ENCODE results near the gene POU2F1.

POU2F1 gene

DNA sequence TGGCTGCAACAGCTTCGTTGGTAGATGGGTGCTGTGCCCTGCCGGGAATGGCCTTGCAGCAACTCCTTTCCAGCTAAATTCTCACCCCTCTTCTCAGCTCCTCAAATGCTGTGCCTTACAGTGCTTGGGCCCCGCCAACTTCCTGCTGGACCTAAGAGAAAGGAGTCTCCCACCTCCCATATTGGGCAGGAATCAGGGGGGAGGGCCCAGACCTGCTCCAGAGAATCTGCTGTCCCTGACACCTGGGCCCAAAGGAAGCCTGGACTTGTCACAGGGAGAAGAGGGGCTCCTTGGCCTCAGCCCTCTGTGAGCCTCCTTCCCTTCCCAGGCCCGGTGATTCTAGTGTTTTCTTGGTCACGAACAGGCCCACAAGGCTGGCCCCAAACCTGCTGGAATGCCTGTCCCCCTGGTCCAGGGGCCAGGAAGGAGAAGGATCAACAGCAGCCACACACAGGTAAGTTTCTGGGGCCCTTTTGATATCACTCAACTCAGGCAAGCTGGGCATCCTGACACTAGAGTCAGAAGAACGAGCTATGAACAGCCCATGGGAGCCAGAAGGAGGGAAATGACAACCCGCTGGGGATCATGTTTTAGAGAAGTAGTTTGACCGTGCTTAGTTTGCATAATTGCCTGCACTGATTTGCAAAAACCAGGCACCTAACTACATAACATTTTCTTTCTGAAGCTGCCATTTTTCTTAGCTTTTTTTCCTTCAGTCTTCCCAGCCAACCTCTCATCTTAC is 211.4 kb downstream of the POU2F1 start:
- Mint-ChIP-seq H3K27ac (peak overlapping the region in 1 of 2 donors; percentile 27), H3K4me1 (peaks cover 69% of the 10 kb centered on the region), H3K27me3 (no peaks in the 10 kb centered on the region), H3K4me3 (no peak overlapping the region), H3K9me3 (no peaks in the 10 kb centered on the region)
- ATAC-seq = peak; percentile 9
- DNase-seq = no peak

DNA sequence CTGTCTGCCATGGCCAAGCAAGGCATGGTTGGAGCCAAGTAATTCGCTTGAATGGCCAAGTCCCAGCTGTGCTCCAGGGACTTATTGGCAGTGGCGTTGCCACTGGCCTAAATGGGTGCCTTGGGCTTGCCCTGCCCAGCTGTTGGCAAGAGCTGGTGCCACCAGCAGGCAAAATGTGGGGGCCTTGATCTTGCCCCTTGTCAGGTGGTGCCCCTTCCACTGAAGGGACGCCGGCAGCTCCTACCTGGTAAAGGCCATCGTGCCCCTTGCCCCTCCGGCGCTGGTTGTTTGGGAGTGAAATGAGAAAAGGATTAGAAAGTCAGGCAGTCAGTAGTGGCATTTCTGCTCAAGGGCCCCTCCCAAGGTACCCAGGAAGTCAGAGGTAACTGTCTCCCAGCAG is 212.1 kb downstream of the POU2F1 start:
- DNase-seq = no peak
- Mint-ChIP-seq H3K27me3 (no peaks in the 10 kb centered on the region), H3K27ac (peak overlapping the region in 1 of 2 donors; percentile 27), H3K4me3 (no peak overlapping the region), H3K9me3 (no peaks in the 10 kb centered on the region), H3K4me1 (peaks cover 71% of the 10 kb centered on the region)
- no peak for ATAC-seq

DNA sequence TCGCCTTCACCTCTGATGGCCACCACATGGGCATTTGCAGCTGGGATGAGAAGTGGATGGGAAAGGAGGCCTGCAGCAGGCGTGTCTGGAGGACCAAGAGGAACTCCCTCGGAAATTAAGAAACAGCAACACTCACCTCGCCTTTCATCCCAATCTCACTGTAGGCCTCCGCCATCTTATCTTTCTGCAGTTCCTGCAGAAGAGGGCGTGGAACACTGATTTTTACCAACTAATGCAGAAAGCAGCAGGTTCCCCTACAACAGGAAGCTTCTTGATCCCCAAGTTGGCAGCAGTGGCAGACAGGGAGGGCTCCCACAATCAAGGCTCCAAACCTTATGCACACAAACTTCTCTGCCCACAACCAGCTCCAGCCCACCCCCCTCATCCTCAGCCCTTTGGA is 213.2 kb downstream of the POU2F1 start:
- H3K4me3 Mint-ChIP-seq = no peak overlapping the region
- H3K27me3 Mint-ChIP-seq = no peaks in the 10 kb centered on the region
- peaks cover 82% of the 10 kb centered on the region for H3K4me1 Mint-ChIP-seq

DNA sequence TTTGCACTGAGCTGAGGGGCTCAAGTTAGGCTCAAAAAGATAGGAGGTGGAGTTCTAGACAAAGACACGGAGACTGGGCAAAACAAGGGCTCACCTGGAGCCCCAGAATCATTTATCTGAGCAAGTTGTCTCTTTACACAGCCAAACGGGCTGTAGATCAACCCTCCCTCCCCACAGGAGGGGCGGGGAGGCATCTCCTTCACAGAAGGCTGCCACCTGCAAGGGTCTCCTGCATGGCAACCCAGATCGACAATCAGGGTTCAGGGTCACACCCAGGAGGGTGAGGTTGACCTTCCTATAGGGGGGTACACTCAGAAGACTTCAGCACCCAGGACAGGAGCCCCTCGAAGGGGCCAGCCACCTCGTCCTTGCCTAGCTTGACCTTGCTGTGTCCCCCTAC is 213.6 kb downstream of the POU2F1 start:
- H3K4me3 Mint-ChIP-seq = no peak overlapping the region
- no peak overlapping the region for H3K27ac Mint-ChIP-seq
- no peaks in the 10 kb centered on the region for H3K27me3 Mint-ChIP-seq
- H3K4me1 Mint-ChIP-seq = peaks cover 86% of the 10 kb centered on the region
- no peaks in the 10 kb centered on the region for H3K9me3 Mint-ChIP-seq
- DNase-seq (no peak), ATAC-seq (no peak)

More for the DNA sequence above, 213.2 kb downstream of the POU2F1 start:
- no peak for DNase-seq
- no peak for ATAC-seq
- no peaks in the 10 kb centered on the region for H3K9me3 Mint-ChIP-seq
- H3K27ac Mint-ChIP-seq = peak overlapping the region in 1 of 2 donors; percentile 27

DNA sequence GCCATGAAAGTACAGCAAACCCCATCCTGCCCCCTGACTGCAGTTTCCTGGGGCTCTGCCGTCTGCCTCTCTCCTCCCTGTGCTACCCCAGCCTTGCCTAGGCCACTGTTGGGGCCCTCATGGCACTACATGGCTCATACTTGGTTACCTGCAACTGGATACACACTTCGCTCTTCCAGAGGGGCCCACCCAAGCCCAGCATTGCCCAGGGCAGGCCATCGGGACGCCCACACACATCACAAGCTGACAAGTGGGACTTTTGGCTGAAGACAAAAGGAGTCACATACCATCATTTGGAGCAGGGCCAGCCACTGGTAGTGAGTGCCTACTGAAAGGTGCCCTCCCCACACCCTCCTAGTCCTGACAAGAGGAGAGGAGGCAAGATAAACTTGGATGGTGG is 214.8 kb downstream of the POU2F1 start:
- H3K27ac Mint-ChIP-seq = peak overlapping the region; percentile 69 to 92
- no peak for ATAC-seq
- H3K4me3 Mint-ChIP-seq = no peak overlapping the region
- peak in 1 of 2 donors; percentile 4 for DNase-seq
- no peaks in the 10 kb centered on the region for H3K9me3 Mint-ChIP-seq
- H3K4me1 Mint-ChIP-seq = peaks cover 91% of the 10 kb centered on the region
- H3K27me3 Mint-ChIP-seq = no peaks in the 10 kb centered on the region

DNA sequence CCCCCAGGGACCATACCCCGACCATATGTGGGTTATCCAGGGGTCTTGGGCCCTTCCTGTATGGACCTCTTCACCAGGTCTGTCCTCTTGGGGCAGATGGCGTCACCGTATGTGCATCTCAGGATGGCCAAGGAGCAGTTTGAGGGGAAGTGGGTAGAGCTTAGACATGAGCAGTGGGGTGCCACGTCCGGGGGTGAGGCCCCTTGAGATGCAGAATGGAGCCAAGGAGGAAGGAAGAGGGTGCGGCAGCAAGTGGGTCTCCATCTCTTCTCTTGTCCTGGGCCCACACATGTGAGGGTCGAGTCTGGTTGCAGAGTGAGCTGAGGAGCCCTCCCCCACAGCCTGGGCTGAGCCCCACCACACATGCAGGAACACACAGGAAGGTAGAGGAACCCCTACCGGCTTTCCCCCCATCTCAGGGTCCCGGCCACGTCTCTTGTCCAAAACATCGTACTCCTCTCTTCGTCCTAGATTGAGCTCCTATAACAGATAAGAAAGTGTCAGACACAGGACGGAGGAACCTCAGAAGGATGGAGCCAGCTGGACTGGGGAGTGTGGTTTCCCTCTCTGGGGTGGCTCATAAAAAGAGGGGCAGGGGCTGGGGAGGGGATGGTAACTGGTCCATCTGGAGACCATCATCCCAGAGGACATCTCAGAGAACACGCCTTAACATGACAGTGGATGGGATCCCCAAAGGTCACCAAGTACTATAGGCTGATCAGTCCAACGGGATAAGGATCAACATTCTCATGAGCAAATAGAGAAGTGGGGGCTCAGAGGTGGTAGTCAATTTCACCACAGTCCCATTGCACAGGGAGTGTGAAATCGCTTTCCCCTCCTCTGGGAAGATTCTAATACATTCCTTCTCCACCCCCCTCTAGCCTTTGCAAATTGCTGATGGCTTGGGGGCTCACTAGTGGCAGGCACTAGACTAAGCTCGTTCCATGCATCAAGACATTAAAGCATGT is 217.8 kb downstream of the POU2F1 start:
- Mint-ChIP-seq H3K9me3 (no peaks in the 10 kb centered on the region), H3K4me3 (peak overlapping the region; percentile 33 to 49), H3K27ac (peak overlapping the region; percentile 85), H3K27me3 (no peaks in the 10 kb centered on the region), H3K4me1 (peaks cover 92% of the 10 kb centered on the region)
- DNase-seq = peak in 1 of 2 donors; percentile 13
- ATAC-seq = peak; percentile 16

DNA sequence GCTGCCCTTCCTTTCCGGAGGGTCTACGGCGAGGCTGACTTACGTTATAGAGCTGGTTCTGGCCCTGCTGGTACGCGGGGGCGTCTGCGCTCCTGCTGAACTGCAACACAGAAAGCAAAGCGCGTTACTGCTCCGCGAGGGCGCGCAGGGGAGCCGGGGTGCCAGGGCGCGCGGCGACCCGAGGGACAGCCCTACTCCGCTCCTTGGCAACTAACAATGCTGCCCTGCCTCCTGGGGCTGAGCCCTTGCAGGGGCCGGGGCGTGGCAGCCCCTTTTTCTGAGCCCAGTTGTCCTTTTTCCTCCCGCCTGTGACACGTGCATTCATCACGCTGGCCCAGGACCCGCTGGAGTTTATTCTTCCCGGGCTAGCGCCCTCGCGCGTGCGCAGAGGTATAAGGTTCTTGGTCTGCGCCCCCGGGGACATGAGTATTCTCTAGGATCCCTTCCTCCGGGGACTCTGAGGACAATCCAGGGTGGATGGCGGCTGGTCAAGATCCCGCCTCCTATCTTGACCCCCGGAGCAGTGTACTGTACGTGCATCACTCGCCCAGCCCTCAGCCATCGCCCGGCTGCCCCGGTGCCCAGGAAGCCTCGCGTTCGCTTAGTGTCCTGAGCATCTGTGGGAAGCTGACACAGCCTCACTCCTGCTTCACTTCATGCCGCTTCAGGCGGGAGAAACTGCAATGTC is 218.8 kb downstream of the POU2F1 start:
- no peaks in the 10 kb centered on the region for H3K9me3 Mint-ChIP-seq
- ATAC-seq = peak; percentile 42
- H3K27ac Mint-ChIP-seq = peak overlapping the region; percentile 30 to 67
- no peaks in the 10 kb centered on the region for H3K27me3 Mint-ChIP-seq
- H3K4me1 Mint-ChIP-seq = peaks cover 93% of the 10 kb centered on the region
- peak overlapping the region; percentile 55 to 68 for H3K4me3 Mint-ChIP-seq
- peak in 1 of 2 donors; percentile 39 for DNase-seq

DNA sequence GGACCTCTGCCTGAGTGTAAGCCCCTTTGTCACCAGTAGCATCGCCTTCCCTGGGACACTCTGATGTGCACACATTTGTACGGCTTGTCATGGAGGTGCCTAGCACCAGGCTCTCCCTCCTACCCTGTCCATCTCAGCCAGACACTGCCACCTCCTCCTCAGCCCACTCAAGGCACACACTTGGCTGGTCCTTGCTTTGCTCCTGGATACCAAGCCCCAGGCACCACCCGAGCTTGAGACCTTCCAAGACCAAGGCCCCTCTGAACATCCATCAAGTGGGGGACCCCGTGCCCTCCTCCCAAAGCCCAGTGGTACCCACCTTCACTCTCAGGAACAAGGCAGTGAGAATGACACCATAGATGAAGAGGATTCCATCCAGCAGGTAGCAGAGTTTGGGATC is 219.7 kb downstream of the POU2F1 start:
- Mint-ChIP-seq H3K27ac (peak overlapping the region; percentile 67 to 93), H3K4me3 (peak overlapping the region; percentile 55 to 68), H3K4me1 (peaks cover 97% of the 10 kb centered on the region), H3K27me3 (no peaks in the 10 kb centered on the region), H3K9me3 (no peaks in the 10 kb centered on the region)
- ATAC-seq (no peak), DNase-seq (peak in 1 of 2 donors; percentile 9)

DNA sequence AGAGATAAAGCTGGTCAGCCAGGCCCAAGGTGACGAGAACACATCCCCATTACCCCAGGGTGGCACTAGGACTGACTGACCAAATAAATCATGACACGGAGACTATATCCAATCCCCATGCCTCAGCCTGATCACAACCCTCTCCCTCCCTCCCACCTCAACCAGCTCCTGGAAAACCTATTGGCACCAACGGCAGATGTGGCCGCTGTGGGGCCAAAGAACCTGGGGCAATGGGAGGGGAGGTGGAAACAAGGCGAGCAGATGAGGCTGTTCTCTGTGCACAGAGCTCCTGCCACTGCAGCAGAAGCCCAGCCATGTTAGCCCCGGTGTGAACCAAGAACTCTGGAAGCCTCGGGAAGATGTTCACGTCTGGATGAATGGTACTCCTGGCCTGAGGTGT is 220.1 kb downstream of the POU2F1 start:
- DNase-seq (peak in 1 of 2 donors; percentile 6), ATAC-seq (no peak)
- peak overlapping the region in 1 of 2 donors; percentile 68 for H3K4me3 Mint-ChIP-seq
- no peaks in the 10 kb centered on the region for H3K27me3 Mint-ChIP-seq
- H3K27ac Mint-ChIP-seq = peak overlapping the region in 1 of 2 donors; percentile 93
- no peaks in the 10 kb centered on the region for H3K9me3 Mint-ChIP-seq
- peaks cover 97% of the 10 kb centered on the region for H3K4me1 Mint-ChIP-seq

DNA sequence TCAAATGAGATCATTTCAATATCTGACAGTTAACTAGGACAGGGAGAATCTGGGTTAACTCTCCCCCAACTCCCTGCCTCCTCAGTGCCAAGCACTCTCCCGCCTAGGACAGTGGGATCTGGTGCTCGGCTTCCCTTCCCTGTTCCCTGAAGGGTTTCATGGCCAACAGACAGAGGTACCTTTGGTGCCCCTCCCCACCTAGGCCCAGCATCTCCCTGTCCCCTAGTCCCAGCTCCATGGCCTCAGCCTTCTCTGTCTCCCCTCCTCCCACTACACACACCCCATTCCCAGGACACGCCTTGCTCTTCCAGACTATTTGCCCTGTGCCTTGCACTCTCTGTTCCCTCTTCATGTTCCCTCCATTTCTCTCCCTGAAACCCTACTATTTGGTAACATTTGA is 220.5 kb downstream of the POU2F1 start:
- Mint-ChIP-seq H3K9me3 (no peaks in the 10 kb centered on the region), H3K4me3 (no peak overlapping the region), H3K4me1 (peaks cover 97% of the 10 kb centered on the region), H3K27me3 (no peaks in the 10 kb centered on the region), H3K27ac (peak overlapping the region; percentile 5 to 28)
- ATAC-seq = no peak
- DNase-seq = peak in 1 of 2 donors; percentile 3

DNA sequence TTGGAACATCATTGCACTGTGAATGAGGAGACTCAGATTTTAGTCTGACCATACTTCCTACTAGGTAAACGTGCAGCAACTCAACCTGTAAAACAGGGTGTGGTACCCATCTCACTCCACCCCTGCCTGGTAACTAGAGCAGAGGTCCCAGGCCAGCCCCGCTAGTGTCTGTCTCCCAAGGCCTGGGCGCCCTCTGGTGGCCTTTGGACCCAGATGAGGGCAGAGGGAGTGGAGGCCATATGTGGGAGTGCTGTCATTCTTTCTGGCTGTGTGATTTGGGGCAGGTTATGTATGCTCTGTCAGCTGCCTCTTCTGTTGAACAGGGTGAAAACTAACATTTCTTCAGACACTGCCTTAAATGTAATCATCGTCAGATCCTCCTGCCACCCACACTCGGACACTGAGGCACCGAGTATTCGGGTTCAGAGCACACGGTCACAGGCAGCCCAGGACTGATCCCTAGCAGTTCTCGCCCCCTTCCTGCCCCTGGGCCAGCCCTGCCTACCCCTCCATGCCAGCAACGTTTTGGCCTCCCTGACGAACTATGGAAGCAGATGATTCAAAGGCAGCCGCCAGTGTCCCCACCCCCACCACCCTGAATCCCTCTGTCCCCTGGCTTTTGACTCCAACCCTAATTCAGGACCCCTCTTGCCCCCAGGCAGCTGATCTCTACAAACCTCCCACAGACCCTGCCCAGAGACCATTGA is 221.6 kb downstream of the POU2F1 start:
- H3K4me1 Mint-ChIP-seq = peaks cover 97% of the 10 kb centered on the region
- H3K9me3 Mint-ChIP-seq = no peaks in the 10 kb centered on the region
- H3K27me3 Mint-ChIP-seq = no peaks in the 10 kb centered on the region
- DNase-seq (peak; percentile 78 to 87), ATAC-seq (peak; percentile 90)
- H3K27ac Mint-ChIP-seq = peak overlapping the region in 1 of 2 donors; percentile 79
- peak overlapping the region in 1 of 2 donors; percentile 36 for H3K4me3 Mint-ChIP-seq

DNA sequence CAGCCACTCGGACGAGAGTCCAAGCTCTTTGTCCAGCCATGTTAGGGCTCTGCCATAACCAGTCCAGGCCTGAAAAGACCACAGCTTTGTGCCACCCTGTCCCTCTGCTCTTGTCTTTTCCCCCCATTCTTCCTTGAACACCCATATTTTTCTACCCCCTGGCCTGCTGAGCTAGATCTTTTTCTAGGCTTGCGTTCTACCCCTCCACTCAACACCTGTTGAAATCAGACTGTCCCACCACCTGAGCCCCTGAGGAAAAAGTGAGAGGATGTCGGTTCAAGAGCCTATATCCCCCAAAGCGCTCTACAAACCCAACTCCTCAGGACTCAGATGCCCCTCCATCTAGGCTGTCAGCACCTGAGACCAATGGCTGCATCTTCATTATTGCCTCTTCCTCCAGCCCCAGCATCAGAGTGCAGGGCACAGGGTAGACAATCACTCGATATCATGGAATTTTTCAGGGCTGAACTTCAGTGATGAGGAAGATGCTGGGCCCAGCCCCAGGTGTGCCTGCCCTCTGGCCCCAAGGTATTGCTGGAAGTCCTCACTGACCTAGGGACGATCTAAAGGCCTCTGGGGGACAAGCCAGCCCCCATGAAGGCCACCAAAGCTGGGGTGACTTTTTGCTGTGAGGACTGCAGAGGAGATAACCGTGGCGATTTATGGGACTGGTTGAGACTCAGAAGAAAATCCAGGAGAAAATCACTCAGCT is 222.3 kb downstream of the POU2F1 start:
- peak overlapping the region; percentile 79 to 87 for H3K27ac Mint-ChIP-seq
- H3K4me1 Mint-ChIP-seq = peaks cover 97% of the 10 kb centered on the region
- H3K9me3 Mint-ChIP-seq = no peaks in the 10 kb centered on the region

DNA sequence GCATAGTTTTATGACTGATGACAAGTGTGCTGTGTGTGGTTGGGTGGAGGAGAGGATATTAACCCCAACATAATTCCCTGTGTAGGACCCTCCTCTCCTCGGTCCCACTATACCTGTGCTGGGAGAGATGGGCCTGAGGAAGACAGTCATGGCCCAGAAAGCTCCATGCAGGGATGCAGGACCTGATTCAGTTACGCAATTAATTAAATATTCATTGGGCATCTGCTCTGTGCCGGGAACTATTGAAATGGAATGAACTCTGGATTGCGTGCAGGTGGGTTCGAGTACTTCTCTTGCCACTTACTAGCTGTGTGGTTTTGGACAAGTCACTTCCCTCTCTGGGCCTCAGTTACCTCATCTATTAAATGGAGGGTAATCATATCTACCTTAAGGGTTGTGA is 223.1 kb downstream of the POU2F1 start:
- peak overlapping the region in 1 of 2 donors; percentile 4 for H3K4me3 Mint-ChIP-seq
- H3K9me3 Mint-ChIP-seq = no peaks in the 10 kb centered on the region
- peaks cover 97% of the 10 kb centered on the region for H3K4me1 Mint-ChIP-seq
- ATAC-seq (no peak), DNase-seq (peak in 1 of 2 donors; percentile 8)
- H3K27ac Mint-ChIP-seq = peak overlapping the region in 1 of 2 donors; percentile 32
- no peaks in the 10 kb centered on the region for H3K27me3 Mint-ChIP-seq

More for the DNA sequence above, 222.3 kb downstream of the POU2F1 start:
- Mint-ChIP-seq H3K27me3 (no peaks in the 10 kb centered on the region), H3K4me3 (peak overlapping the region in 1 of 2 donors; percentile 36)
- DNase-seq (peak in 1 of 2 donors; percentile 8), ATAC-seq (no peak)

DNA sequence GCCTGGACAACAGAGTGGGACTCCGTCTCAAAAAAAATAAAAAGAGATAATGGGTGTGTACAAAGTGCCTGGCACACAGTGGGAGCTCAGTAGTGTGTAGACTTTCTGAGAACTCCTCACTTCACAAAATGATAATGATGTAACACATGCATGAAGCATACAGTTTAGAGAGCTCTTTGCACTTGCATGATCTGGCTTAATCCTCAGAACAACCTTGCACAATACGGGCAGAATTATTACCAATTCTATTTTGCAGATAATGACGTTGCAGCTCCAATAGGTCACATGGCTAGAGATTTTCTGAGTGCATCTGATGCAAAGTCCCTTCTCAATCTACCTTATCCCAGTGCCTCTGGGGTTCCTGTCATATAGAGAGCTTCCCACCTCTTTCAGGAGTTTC is 226.3 kb downstream of the POU2F1 start:
- peaks cover 92% of the 10 kb centered on the region for H3K4me1 Mint-ChIP-seq
- no peaks in the 10 kb centered on the region for H3K9me3 Mint-ChIP-seq
- H3K27me3 Mint-ChIP-seq = no peaks in the 10 kb centered on the region
- H3K4me3 Mint-ChIP-seq = peak overlapping the region; percentile 78 to 81
- H3K27ac Mint-ChIP-seq = peak overlapping the region; percentile 94 to 96
- ATAC-seq = no peak
- no peak for DNase-seq
